Measurements from ENCODE around the gene MAP1S. TPM values are rescaled to one million over a fixed set of nuclear protein-coding genes. Genes with fewer than 3 reads are reported as not detected.

The MAP1S gene
- total RNA-seq, 1 donor from 2014 or later: 8.9 TPM

- Histone ChIP-seq H3K4me3 (peak overlapping the region; percentile 100), H3K9ac (no peak overlapping the region), H3K27me3 (no peaks in the 10 kb centered on the region), H3F3A (ENCODE audit: low read depth) (peaks cover 15% of the 10 kb centered on the region), H4K20me1 (ENCODE audit: low read depth) (peaks cover 29% of the 10 kb centered on the region), H3K27ac (peak overlapping the region; percentile 76), H3K9me3 (ENCODE audit: low read depth) (no peaks in the 10 kb centered on the region), H3K36me3 (no peaks in the 10 kb centered on the region), H3K79me2 (ENCODE audit: low read depth) (peaks cover 40% of the 10 kb centered on the region), H2AFZ (replicated peaks) (no peak overlapping the region), H3K4me2 (peak overlapping the region; percentile 99), H3K4me1 (peaks cover 16% of the 10 kb centered on the region)
- Mint-ChIP-seq H3K36me3 (peaks cover 3% of the 10 kb centered on the region), H3K9me3 (no peaks in the 10 kb centered on the region), H3K27me3 (ENCODE audit: insufficient read depth, low read depth) (peaks cover 8% of the 10 kb centered on the region), H3K4me3 (peak overlapping the region; percentile 96), H3K4me1 (peaks cover 30% of the 10 kb centered on the region), H3K27ac (peak overlapping the region; percentile 92)
- TF ChIP-seq EZH2 (IDR thresholded peaks at IDR 0.05) (no peak), EZH2phosphoT487 (IDR thresholded peaks at IDR 0.05) (no peak), CTCF (IDR thresholded peaks at IDR 0.05) (no peak)
- DNase-seq (ENCODE audit: low spot score): peak; percentile 62
These were observed 732 bp upstream of the MAP1S start for GRCh38 chr19:17718550-17718946.

DNA sequence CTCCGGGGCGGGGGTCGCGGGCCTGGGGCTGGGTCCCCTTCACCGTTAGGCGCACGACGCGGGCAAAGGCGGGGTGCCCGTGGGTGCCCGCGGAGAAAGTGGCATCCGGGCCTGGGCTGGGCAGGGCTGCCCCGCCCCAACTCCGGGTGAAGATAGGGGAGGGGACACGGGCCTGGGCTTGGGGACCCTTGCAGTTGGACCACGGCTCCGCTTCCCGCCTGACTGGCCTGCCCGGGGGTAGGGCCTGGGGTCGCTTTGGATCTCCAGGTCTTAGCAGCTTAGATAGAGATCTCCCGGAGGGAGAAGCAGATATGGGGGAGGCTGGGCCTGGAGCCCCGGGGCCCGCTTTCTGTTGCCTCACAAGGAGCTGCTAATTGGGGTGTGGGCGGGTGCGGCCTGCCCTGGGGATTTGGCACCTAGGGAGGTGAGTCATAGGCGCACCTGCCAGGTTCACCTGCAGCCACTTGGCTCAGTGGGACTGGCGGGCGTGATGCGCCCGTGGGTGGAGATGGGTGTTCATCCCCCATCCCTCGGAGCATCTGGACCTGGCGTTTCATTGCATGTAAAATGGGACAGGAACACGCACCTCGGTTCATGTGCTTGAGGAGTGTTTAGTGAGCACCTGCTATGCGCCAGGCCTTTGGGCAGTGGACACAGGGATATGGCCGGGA is 585 bp downstream of the MAP1S start:
- no peak for TF ChIP-seq CTCF (IDR thresholded peaks at IDR 0.05)
- no peak for TF ChIP-seq EZH2 (IDR thresholded peaks at IDR 0.05)
- no peak for TF ChIP-seq EZH2phosphoT487 (IDR thresholded peaks at IDR 0.05)
- H3K4me1 Mint-ChIP-seq: peaks cover 30% of the 10 kb centered on the region
- H3K27me3 ChIP-seq: no peaks in the 10 kb centered on the region
- peak overlapping the region; percentile 99 for H3K4me2 ChIP-seq
- peak overlapping the region; percentile 85 for H3K4me3 Mint-ChIP-seq
- H3K9ac ChIP-seq: peak overlapping the region; percentile 81
- DNase-seq (ENCODE audit: low spot score): peak; percentile 37
- H3K27ac ChIP-seq: no peak overlapping the region
- peaks cover 16% of the 10 kb centered on the region for H3K4me1 ChIP-seq
- no peak overlapping the region for H2AFZ ChIP-seq (replicated peaks)
- H3K36me3 ChIP-seq: no peaks in the 10 kb centered on the region
- peaks cover 37% of the 10 kb centered on the region for H4K20me1 ChIP-seq (ENCODE audit: low read depth)
- no peaks in the 10 kb centered on the region for H3K9me3 Mint-ChIP-seq
- peak overlapping the region; percentile 100 for H3K4me3 ChIP-seq
- peaks cover 9% of the 10 kb centered on the region for H3K36me3 Mint-ChIP-seq
- H3K27me3 Mint-ChIP-seq (ENCODE audit: insufficient read depth, low read depth): peaks cover 8% of the 10 kb centered on the region
- peaks cover 47% of the 10 kb centered on the region for H3K79me2 ChIP-seq (ENCODE audit: low read depth)
- H3F3A ChIP-seq (ENCODE audit: low read depth): peaks cover 15% of the 10 kb centered on the region
- no peak overlapping the region for H3K27ac Mint-ChIP-seq
- H3K9me3 ChIP-seq (ENCODE audit: low read depth): no peaks in the 10 kb centered on the region

GRCh38 chr19:17720440-17720839 is 1.2 kb downstream of the MAP1S start:
- peak overlapping the region; percentile 85 for H3K4me3 Mint-ChIP-seq
- Histone ChIP-seq H3K79me2 (ENCODE audit: low read depth) (peaks cover 47% of the 10 kb centered on the region), H3K4me3 (peak overlapping the region; percentile 100)

More at GRCh38 chr19:17720440-17720839, 1.2 kb downstream of the MAP1S start:
- Histone ChIP-seq H3K9ac (peak overlapping the region; percentile 81), H3K36me3 (no peaks in the 10 kb centered on the region), H3K27ac (no peak overlapping the region), H3K9me3 (ENCODE audit: low read depth) (no peaks in the 10 kb centered on the region), H3F3A (ENCODE audit: low read depth) (peaks cover 15% of the 10 kb centered on the region), H3K4me2 (peak overlapping the region; percentile 99), H3K4me1 (peaks cover 16% of the 10 kb centered on the region), H2AFZ (replicated peaks) (no peak overlapping the region), H4K20me1 (ENCODE audit: low read depth) (peaks cover 37% of the 10 kb centered on the region), H3K27me3 (no peaks in the 10 kb centered on the region)
- Mint-ChIP-seq H3K27ac (no peak overlapping the region), H3K9me3 (no peaks in the 10 kb centered on the region), H3K4me1 (peaks cover 30% of the 10 kb centered on the region), H3K36me3 (peaks cover 12% of the 10 kb centered on the region), H3K27me3 (ENCODE audit: insufficient read depth, low read depth) (peaks cover 11% of the 10 kb centered on the region)
- DNase-seq (ENCODE audit: low spot score): no peak
- TF ChIP-seq EZH2 (IDR thresholded peaks at IDR 0.05) (no peak), EZH2phosphoT487 (IDR thresholded peaks at IDR 0.05) (no peak), CTCF (IDR thresholded peaks at IDR 0.05) (no peak)
